H9 (cell line): Measurements from ENCODE around the gene CALY. TPM values are rescaled to one million over a fixed set of nuclear protein-coding genes. Genes with fewer than 3 reads are reported as not detected.

ENCODE experiments used
- DNase-seq: peaks from one replicate; pipeline ENCODE4 v3.0.0-alpha.2; 2017
- H2AFZ ChIP-seq: one replicate; pipeline ENCODE4 v1.6.1; 2013; ENCODE audit warnings: mild to moderate bottlenecking, low read length, control low read depth, moderate library complexity
- H2AK5ac ChIP-seq: 2 replicates; pipeline ENCODE4 v1.6.1; 2013; ENCODE audit warnings: low read length, control low read depth, mixed read lengths; ENCODE audit not compliant: insufficient read length
- H2BK120ac ChIP-seq: one replicate; pipeline ENCODE4 v1.6.1; 2013; ENCODE audit warnings: low read depth, mild to moderate bottlenecking, low read length, control low read depth, inconsistent platforms; ENCODE audit not compliant: poor library complexity, severe bottlenecking
- H2BK12ac ChIP-seq: 2 replicates; pipeline ENCODE4 v1.6.1; 2013; ENCODE audit warnings: low read length, control low read depth, mixed read lengths, low read depth; ENCODE audit not compliant: insufficient read length
- H2BK15ac ChIP-seq: 2 replicates; pipeline ENCODE4 v1.6.1; 2013; ENCODE audit warnings: low read depth, low read length, control low read depth
- H2BK20ac ChIP-seq: one replicate; pipeline ENCODE4 v1.6.1; 2013; ENCODE audit warnings: low read depth, mild to moderate bottlenecking, low read length, control low read depth, inconsistent platforms; ENCODE audit not compliant: poor library complexity, severe bottlenecking
- H2BK5ac ChIP-seq: 2 replicates; pipeline ENCODE4 v1.6.1; 2013; ENCODE audit warnings: low read length, control low read depth, mixed read lengths; ENCODE audit not compliant: insufficient read length
- H3K14ac ChIP-seq: 2 replicates; pipeline ENCODE4 v1.6.1; 2013; ENCODE audit warnings: low read length, control low read depth; ENCODE audit not compliant: insufficient read depth
- H3K18ac ChIP-seq: 2 replicates; pipeline ENCODE4 v1.6.1; 2013; ENCODE audit warnings: low read depth, mild to moderate bottlenecking, mixed read lengths, low read length, control low read depth; ENCODE audit not compliant: insufficient read length
- H3K23ac ChIP-seq: 2 replicates; pipeline ENCODE4 v1.6.1; 2013; ENCODE audit warnings: low read length, control low read depth, mixed read lengths, low read depth; ENCODE audit not compliant: insufficient read length
- H3K23me2 ChIP-seq: 2 replicates; pipeline ENCODE4 v1.6.1; 2013; ENCODE audit warnings: low read depth, mild to moderate bottlenecking, mixed read lengths, low read length, control low read depth; ENCODE audit not compliant: insufficient read length, poor library complexity, severe bottlenecking
- H3K27ac ChIP-seq: 2 replicates; pipeline ENCODE4 v1.5.1; 2013; ENCODE audit warnings: low read length, control low read depth, mixed read lengths, low read depth; ENCODE audit not compliant: insufficient read length
- H3K27me3 ChIP-seq: 2 replicates; pipeline ENCODE4 v1.6.1; 2013; ENCODE audit warnings: low read length, control low read depth, inconsistent platforms; ENCODE audit not compliant: insufficient read depth
- H3K4ac ChIP-seq: 2 replicates; pipeline ENCODE4 v1.6.1; 2013; ENCODE audit warnings: low read depth, mild to moderate bottlenecking, control low read depth, inconsistent platforms, low read length, moderate library complexity
- H3K4me1 ChIP-seq: 2 replicates; pipeline ENCODE4 v1.6.1; 2013; ENCODE audit warnings: low read length, control low read depth, inconsistent platforms; ENCODE audit not compliant: insufficient read depth
- H3K4me2 ChIP-seq: 2 replicates; pipeline ENCODE4 v1.6.1; 2013; ENCODE audit warnings: low read length, control low read depth, mixed read lengths; ENCODE audit not compliant: insufficient read length, insufficient read depth
- H3K56ac ChIP-seq: 2 replicates; pipeline ENCODE4 v1.6.1; 2013; ENCODE audit warnings: low read depth, mild to moderate bottlenecking, mixed read lengths, low read length, control low read depth; ENCODE audit not compliant: insufficient read length
- H3K79me1 ChIP-seq: 2 replicates; pipeline ENCODE4 v1.6.1; 2013; ENCODE audit warnings: low read depth, mild to moderate bottlenecking, moderate library complexity, low read length, control low read depth, inconsistent platforms; ENCODE audit not compliant: insufficient read depth, poor library complexity, severe bottlenecking
- H3K79me2 ChIP-seq: 2 replicates; pipeline ENCODE4 v1.6.1; 2013; ENCODE audit warnings: low read length, control low read depth, inconsistent platforms; ENCODE audit not compliant: insufficient read depth
- H3K9ac ChIP-seq: 2 replicates; pipeline ENCODE4 v1.6.1; 2013; ENCODE audit warnings: low read length, control low read depth, mixed read lengths; ENCODE audit not compliant: insufficient read length; ENCODE audit errors: extremely low read depth
- H3K9me3 ChIP-seq: one replicate; pipeline ENCODE4 v1.6.1; 2013; ENCODE audit warnings: low read depth, low read length, inconsistent platforms; ENCODE audit not compliant: control insufficient read depth
- H3T11ph ChIP-seq: one replicate; pipeline ENCODE4 v1.6.1; 2013; ENCODE audit warnings: mild to moderate bottlenecking, low read length, control low read depth, inconsistent platforms
- H4K20me1 ChIP-seq: one replicate; pipeline ENCODE4 v1.6.1; 2013; ENCODE audit not compliant: control insufficient read depth, insufficient read length, insufficient read depth
- H4K5ac ChIP-seq: 2 replicates; pipeline ENCODE4 v1.6.1; 2013; ENCODE audit warnings: low read depth, mild to moderate bottlenecking, mixed read lengths, low read length, control low read depth; ENCODE audit not compliant: insufficient read length
- H4K8ac ChIP-seq: replicated peaks from 2 replicates; pipeline ENCODE4 v1.6.1; 2013; ENCODE audit warnings: low read length, control low read depth, mixed read lengths, low read depth; ENCODE audit not compliant: insufficient read length
- H4K91ac ChIP-seq: 2 replicates; pipeline ENCODE4 v1.6.1; 2013; ENCODE audit warnings: low read depth, mild to moderate bottlenecking, moderate library complexity, mixed read lengths, low read length, control low read depth; ENCODE audit not compliant: insufficient read length
- H3K27ac Mint-ChIP-seq, 3 experiments: 2 replicates in 2 of 3; 3 replicates in 1 of 3; pipeline ENCODE4 v1.8.0; 2020 to 2021; ENCODE audit warnings: mixed read lengths in 3 of 3, mild to moderate bottlenecking in 1 of 3, moderate library complexity in 1 of 3
- H3K27me3 Mint-ChIP-seq: 2 replicates; pipeline ENCODE4 v1.8.0; 2021; ENCODE audit warnings: low read depth, mild to moderate bottlenecking, moderate library complexity, mixed read lengths
- H3K36me3 Mint-ChIP-seq, 3 experiments: 2 replicates in 2 of 3; 3 replicates in 1 of 3; pipeline ENCODE4 v1.8.0; 2020 to 2021; ENCODE audit warnings: low read depth in 3 of 3, mixed read lengths in 3 of 3; ENCODE audit not compliant: insufficient read depth in 1 of 3
- H3K4me1 Mint-ChIP-seq, 2 experiments: 2 replicates each; pipeline ENCODE4 v1.8.0; 2020; ENCODE audit warnings: mixed read lengths in 2 of 2
- H3K4me3 Mint-ChIP-seq, 2 experiments: 2 replicates in 1 of 2; 3 replicates in 1 of 2; pipeline ENCODE4 v1.8.0; 2020 to 2021; ENCODE audit warnings: mild to moderate bottlenecking in 2 of 2, mixed read lengths in 2 of 2, moderate library complexity in 1 of 2
- H3K9me3 Mint-ChIP-seq, 2 experiments: 2 replicates in 1 of 2; 3 replicates in 1 of 2; pipeline ENCODE4 v1.8.0; 2020; ENCODE audit warnings: mild to moderate bottlenecking in 2 of 2, mixed read lengths in 2 of 2, moderate library complexity in 1 of 2
- CTCF ChIP-seq: fragments of 200-600 bp; sonication (generic); conservative IDR thresholded peaks from 3 replicates; pipeline ENCODE4 v1.8.0; 2021; ENCODE audit warnings: antibody characterized with exemption, mild to moderate bottlenecking
- WGBS: extraction: QIAGEN DNeasy Blood & Tissue Kit; methylation state at CpG from one replicate; pipeline ENCODE4 v1.1.7; 2013; ENCODE audit warnings: missing lambda C conversion rate, low lambda C conversion rate, mixed read lengths; ENCODE audit not compliant: insufficient read length; ENCODE audit errors: extremely low coverage; 5-methylcytosine and 5-hydroxymethylcytosine counted together
- total RNA-seq: library from RNA; stranded (reverse); gene quantifications from 2 replicates; pipeline ENCODE4 v1.2.1, GENCODE V29; 2021

CALY gene
- total RNA-seq, 1 experiment from 2014 or later = 2.9 TPM

GRCh38 chr10:133337370-133337725, 652 bp upstream of the CALY start:
- Mint-ChIP-seq H3K4me3 (no peak overlapping the region), H3K9me3 (peaks cover 9 to 11% of the 10 kb centered on the region in 2 experiments), H3K36me3 (no peaks in the 10 kb centered on the region; a peak in 1 of 7 replicates), H3K4me1 (peaks cover 0 to 2% of the 10 kb centered on the region in 2 experiments; a peak in 1 of 4 replicates), H3K27me3 (peaks cover 29% of the 10 kb centered on the region), H3K27ac (no peak overlapping the region)
- Histone ChIP-seq H4K91ac (no peak overlapping the region), H4K5ac (no peak overlapping the region), H3K79me2 (no peaks in the 10 kb centered on the region), H3K27me3 (peaks cover 39% of the 10 kb centered on the region), H3K27ac (no peak overlapping the region), H2BK120ac (no peak overlapping the region), H3T11ph (no peak overlapping the region), H3K23me2 (peaks cover 9% of the 10 kb centered on the region), H3K9me3 (no peaks in the 10 kb centered on the region), H3K4me1 (no peaks in the 10 kb centered on the region), H2BK20ac (no peak overlapping the region), H3K23ac (no peak overlapping the region), H2BK12ac (no peak overlapping the region), H4K8ac (no peak overlapping the region), H3K79me1 (no peaks in the 10 kb centered on the region), H3K14ac (no peak overlapping the region), H2AFZ (no peak overlapping the region), H3K4me2 (no peak overlapping the region), H2AK5ac (no peak overlapping the region), H3K4ac (no peak overlapping the region), H2BK5ac (no peak overlapping the region), H2BK15ac (no peak overlapping the region), H3K56ac (no peak overlapping the region), H3K18ac (no peak overlapping the region), H3K9ac (no peak overlapping the region), H4K20me1 (no peaks in the 10 kb centered on the region)
- no peak for DNase-seq
- WGBS = 100% methylated on average over 3 of the region's 3 CpGs
- no peak for TF ChIP-seq CTCF
